NCI-H2196 (cell line): Measurements from ENCODE around the gene ALG3.

Experiments used
- DNase-seq: peaks from one replicate; lab custom pipeline; 2025; ENCODE audit not compliant: unreplicated experiment; lab: John Stamatoyannopoulos, UW

The ALG3 gene

GRCh38 chr3:184236033-184236410 is 12.7 kb downstream of the ALG3 start:
- no peak for DNase-seq

- no peak for DNase-seq
Observed at GRCh38 chr3:184235381-184236032, 13.3 kb downstream of the ALG3 start.

- no peak for DNase-seq
Observed at GRCh38 chr3:184234671-184235380, 13.9 kb downstream of the ALG3 start.

- DNase-seq: peak; percentile 96
Observed at GRCh38 chr3:184234224-184234623, 14.5 kb downstream of the ALG3 start.

- DNase-seq: no peak
Observed at GRCh38 chr3:184233127-184233843, 15.5 kb downstream of the ALG3 start.

- no peak for DNase-seq
Observed at GRCh38 chr3:184231671-184232070, 17.1 kb downstream of the ALG3 start.

GRCh38 chr3:184230603-184231528 is 17.9 kb downstream of the ALG3 start:
- peak; percentile 86 for DNase-seq

GRCh38 chr3:184230081-184230602 is 18.6 kb downstream of the ALG3 start:
- no peak for DNase-seq

GRCh38 chr3:184229394-184230080 is 19.2 kb downstream of the ALG3 start, which contains the start of gene VWA5B2:
TSS of gene VWA5B2 (plus strand) at chr3:184229585. CDS start at chr3:184230529, 944 bp downstream.
- peak; percentile 92 for DNase-seq

- no peak for DNase-seq
Observed at GRCh38 chr3:184228376-184229137, 20.2 kb downstream of the ALG3 start.

GRCh38 chr3:184227481-184227935 is 21.3 kb downstream of the ALG3 start:
- peak; percentile 72 for DNase-seq

- DNase-seq: no peak
Observed at GRCh38 chr3:184223946-184224345, 24.8 kb downstream of the ALG3 start.

- no peak for DNase-seq
Observed at GRCh38 chr3:184222521-184222920, 26.2 kb downstream of the ALG3 start.

GRCh38 chr3:184218814-184219213 is 29.9 kb downstream of the ALG3 start:
- no peak for DNase-seq

GRCh38 chr3:184211718-184212117 is 37.0 kb downstream of the ALG3 start:
- DNase-seq: no peak

- DNase-seq: no peak
Observed at GRCh38 chr3:184211297-184211696, 37.5 kb downstream of the ALG3 start.

GRCh38 chr3:184209146-184209923 is 39.4 kb downstream of the ALG3 start:
- no peak for DNase-seq

- DNase-seq: no peak
Observed at GRCh38 chr3:184203526-184203925, 45.2 kb downstream of the ALG3 start.
